ENCODE results near the gene WDFY1.

GRCh38 chr2:223880796-223881195 is 64.3 kb downstream of the WDFY1 start:
- TF ChIP-seq CTCF (IDR thresholded peaks at IDR 0.05; ENCODE audit: borderline replicate concordance, extremely low read depth, low read length, poor library complexity, severe bottlenecking): no peak
- TF ChIP-seq EZH2 (IDR thresholded peaks at IDR 0.05; ENCODE audit: borderline replicate concordance, low read depth, low read length, severe bottlenecking): no peak
